ENCODE results near the gene CDKN2B-AS1. TPM values are rescaled to one million over a fixed set of nuclear protein-coding genes. Genes with fewer than 3 reads are reported as not detected.

CDKN2B-AS1 gene
- total RNA-seq, 1 donor from 2014 or later: 3.5 TPM

- H3K4me1 Mint-ChIP-seq (ENCODE audit: low read depth): peaks cover 25% of the 10 kb centered on the region
- TF ChIP-seq, protein P1, sequence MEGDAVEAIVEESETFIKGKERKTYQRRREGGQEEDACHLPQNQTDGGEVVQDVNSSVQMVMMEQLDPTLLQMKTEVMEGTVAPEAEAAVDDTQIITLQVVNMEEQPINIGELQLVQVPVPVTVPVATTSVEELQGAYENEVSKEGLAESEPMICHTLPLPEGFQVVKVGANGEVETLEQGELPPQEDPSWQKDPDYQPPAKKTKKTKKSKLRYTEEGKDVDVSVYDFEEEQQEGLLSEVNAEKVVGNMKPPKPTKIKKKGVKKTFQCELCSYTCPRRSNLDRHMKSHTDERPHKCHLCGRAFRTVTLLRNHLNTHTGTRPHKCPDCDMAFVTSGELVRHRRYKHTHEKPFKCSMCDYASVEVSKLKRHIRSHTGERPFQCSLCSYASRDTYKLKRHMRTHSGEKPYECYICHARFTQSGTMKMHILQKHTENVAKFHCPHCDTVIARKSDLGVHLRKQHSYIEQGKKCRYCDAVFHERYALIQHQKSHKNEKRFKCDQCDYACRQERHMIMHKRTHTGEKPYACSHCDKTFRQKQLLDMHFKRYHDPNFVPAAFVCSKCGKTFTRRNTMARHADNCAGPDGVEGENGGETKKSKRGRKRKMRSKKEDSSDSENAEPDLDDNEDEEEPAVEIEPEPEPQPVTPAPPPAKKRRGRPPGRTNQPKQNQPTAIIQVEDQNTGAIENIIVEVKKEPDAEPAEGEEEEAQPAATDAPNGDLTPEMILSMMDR (IDR thresholded peaks at IDR 0.05): no peak
- H3K27me3 Mint-ChIP-seq (ENCODE audit: low read depth): no peaks in the 10 kb centered on the region
- no peak for DNase-seq (ENCODE audit: low spot score)
- peaks cover 23% of the 10 kb centered on the region for H3K9me3 Mint-ChIP-seq (ENCODE audit: low read depth)
- no peak overlapping the region for H3K27ac Mint-ChIP-seq (ENCODE audit: unreplicated experiment)
- H3K36me3 Mint-ChIP-seq (ENCODE audit: low read depth): peaks cover 13% of the 10 kb centered on the region
- H3K4me3 Mint-ChIP-seq (ENCODE audit: unreplicated experiment): no peak overlapping the region
Observed at GRCh38 chr9:22124263-22125011, 129.8 kb downstream of the CDKN2B-AS1 start.

DNA sequence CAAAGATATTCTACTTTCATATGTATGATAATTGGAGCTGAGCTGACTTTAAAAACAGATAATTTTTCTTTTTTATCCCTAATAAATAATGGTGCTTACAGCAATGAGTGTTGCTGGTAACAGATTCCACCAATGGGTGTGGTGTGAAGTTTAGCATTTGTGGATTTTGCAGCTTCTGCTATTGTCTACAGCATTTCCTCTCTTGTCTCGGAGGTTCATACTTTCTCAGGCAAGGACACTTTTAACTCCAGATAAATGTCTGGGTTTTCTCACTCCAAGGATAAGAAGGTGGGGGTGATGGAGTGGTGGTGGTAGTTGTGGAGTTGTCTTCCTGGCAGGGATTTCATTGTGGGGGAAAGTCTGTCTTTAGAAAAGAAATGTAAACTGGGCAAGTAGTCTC lies 134.5 kb downstream of the CDKN2B-AS1 start:
- Mint-ChIP-seq H3K27me3 (ENCODE audit: low read depth) (no peaks in the 10 kb centered on the region), H3K27ac (ENCODE audit: unreplicated experiment) (peak overlapping the region; percentile 87), H3K36me3 (ENCODE audit: low read depth) (no peaks in the 10 kb centered on the region), H3K4me3 (ENCODE audit: unreplicated experiment) (peak overlapping the region; percentile 20), H3K4me1 (ENCODE audit: low read depth) (peaks cover 46% of the 10 kb centered on the region), H3K9me3 (ENCODE audit: low read depth) (peaks cover 4% of the 10 kb centered on the region)
- TF ChIP-seq, protein P1 (IDR thresholded peaks at IDR 0.05): no peak
- no peak for DNase-seq (ENCODE audit: low spot score)

DNA sequence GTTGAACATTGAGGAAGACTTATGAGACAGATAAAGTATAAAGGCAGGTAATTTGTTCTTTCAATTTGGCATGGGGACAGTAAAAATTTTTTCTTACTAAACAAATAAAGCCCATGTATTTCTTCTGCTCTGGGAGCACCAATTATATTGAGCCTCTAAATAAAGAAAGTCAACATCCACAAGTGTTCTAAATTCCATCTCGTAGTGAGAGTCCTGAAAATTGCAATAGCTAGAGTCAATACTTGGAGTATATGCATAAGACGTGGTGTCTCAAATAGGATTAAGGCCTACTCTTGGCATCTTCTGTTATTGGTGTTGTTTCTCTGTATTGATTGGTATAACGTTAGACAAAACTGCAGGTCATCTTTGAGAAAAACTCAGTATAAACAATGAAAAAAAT lies 135.0 kb downstream of the CDKN2B-AS1 start:
- H3K27me3 Mint-ChIP-seq (ENCODE audit: low read depth): no peaks in the 10 kb centered on the region
- no peaks in the 10 kb centered on the region for H3K36me3 Mint-ChIP-seq (ENCODE audit: low read depth)
- peaks cover 4% of the 10 kb centered on the region for H3K9me3 Mint-ChIP-seq (ENCODE audit: low read depth)
- H3K4me3 Mint-ChIP-seq (ENCODE audit: unreplicated experiment): no peak overlapping the region
- peak overlapping the region; percentile 87 for H3K27ac Mint-ChIP-seq (ENCODE audit: unreplicated experiment)
- TF ChIP-seq, protein P1 (IDR thresholded peaks at IDR 0.05): no peak
- no peak for DNase-seq (ENCODE audit: low spot score)
- peaks cover 41% of the 10 kb centered on the region for H3K4me1 Mint-ChIP-seq (ENCODE audit: low read depth)

- no peak overlapping the region for H3K4me3 Mint-ChIP-seq (ENCODE audit: unreplicated experiment)
- H3K27me3 Mint-ChIP-seq (ENCODE audit: low read depth): no peaks in the 10 kb centered on the region
- H3K36me3 Mint-ChIP-seq (ENCODE audit: low read depth): no peaks in the 10 kb centered on the region
- TF ChIP-seq, protein P1 (IDR thresholded peaks at IDR 0.05): no peak
- peaks cover 48% of the 10 kb centered on the region for H3K4me1 Mint-ChIP-seq (ENCODE audit: low read depth)
- peaks cover 4% of the 10 kb centered on the region for H3K9me3 Mint-ChIP-seq (ENCODE audit: low read depth)
- DNase-seq (ENCODE audit: low spot score): no peak
- H3K27ac Mint-ChIP-seq (ENCODE audit: unreplicated experiment): no peak overlapping the region
Observed at GRCh38 chr9:22131817-22132216, 137.2 kb downstream of the CDKN2B-AS1 start.

DNA sequence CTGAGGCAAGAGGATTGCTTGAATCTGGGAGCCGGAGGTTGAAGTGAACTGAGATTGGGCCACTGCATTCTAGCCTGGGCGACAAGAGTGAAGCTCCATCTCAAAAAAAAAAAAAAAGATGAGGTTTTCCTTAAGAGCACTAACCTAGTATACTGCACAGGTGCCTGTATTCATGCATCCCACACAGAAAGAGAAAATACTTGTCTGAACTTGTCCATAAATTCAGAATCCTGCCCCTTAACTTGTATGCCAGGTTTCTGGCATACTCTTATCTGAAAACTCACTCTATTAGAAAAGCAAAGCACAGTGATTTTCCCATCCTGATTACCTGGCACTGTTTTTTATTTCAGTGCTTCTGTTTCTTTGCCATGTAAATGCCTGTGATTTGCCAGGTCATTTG lies 139.8 kb downstream of the CDKN2B-AS1 start:
- Mint-ChIP-seq H3K27me3 (ENCODE audit: low read depth) (no peaks in the 10 kb centered on the region), H3K27ac (ENCODE audit: unreplicated experiment) (no peak overlapping the region), H3K36me3 (ENCODE audit: low read depth) (peaks cover 2% of the 10 kb centered on the region), H3K4me1 (ENCODE audit: low read depth) (peaks cover 55% of the 10 kb centered on the region), H3K4me3 (ENCODE audit: unreplicated experiment) (no peak overlapping the region), H3K9me3 (ENCODE audit: low read depth) (peaks cover 12% of the 10 kb centered on the region)
- TF ChIP-seq, protein P1 (IDR thresholded peaks at IDR 0.05): no peak
- no peak for DNase-seq (ENCODE audit: low spot score)

All from chondrocyte (in vitro differentiated cells).